ENCODE results near the gene RNF215. TPM values are rescaled to one million over a fixed set of nuclear protein-coding genes. Genes with fewer than 3 reads are reported as not detected.

Gene RNF215
- total and polyA plus RNA-seq, 2 of the 13 experiments (the other 11 are each of a cell fraction or from before 2014, with no cell fraction given): 5.3 to 6.1 TPM

- CTCF ChIA-PET (ENCODE audit: low intra/inter-chr PET ratio, low total read pairs): no interaction called here
- peaks cover 48 to 94% of the 10 kb centered on the region in 2 experiments for H3K36me3 ChIP-seq (replicated peaks in 1 of 2; ENCODE audit: control insufficient read depth in 1 of 2, insufficient read depth in 2 of 2, low read length in 2 of 2)
Observed at GRCh38 chr22:30344447-30345200, 42.6 kb downstream of the RNF215 start.

More at GRCh38 chr22:30344447-30345200, 42.6 kb downstream of the RNF215 start:
- TF ChIP-seq FOXP1 (IDR thresholded peaks at IDR 0.05): no peak
- no peak for TF ChIP-seq FOXP1 (CRISPR knock-in tag; IDR thresholded peaks at IDR 0.05)
- no peak for TF ChIP-seq ZBTB7B (CRISPR knock-in tag; IDR thresholded peaks at IDR 0.05)
- no peak for TF ChIP-seq FOXK1 (CRISPR knock-in tag; IDR thresholded peaks at IDR 0.05; ENCODE audit: borderline replicate concordance, low read depth)
- no peak for TF ChIP-seq SRSF1 (optimal IDR thresholded peaks at IDR 0.05; ENCODE audit: low read depth, low read length)
- no peak for TF ChIP-seq ZNF7 (CRISPR knock-in tag; IDR thresholded peaks at IDR 0.05)
- TF ChIP-seq NFATC3 (CRISPR knock-in tag; IDR thresholded peaks at IDR 0.05): no peak
- no peak for TF ChIP-seq TSC22D2 (CRISPR knock-in tag; IDR thresholded peaks at IDR 0.05; ENCODE audit: borderline replicate concordance)
- no peak for TF ChIP-seq THAP11 (CRISPR knock-in tag; IDR thresholded peaks at IDR 0.05)
- TF ChIP-seq CCAR2 (optimal IDR thresholded peaks at IDR 0.05; ENCODE audit: low read depth, low read length): no peak
- TF ChIP-seq RAD51 (IDR thresholded peaks at IDR 0.05; ENCODE audit: borderline replicate concordance): no peak
- no peak for TF ChIP-seq ZNF572 (CRISPR knock-in tag; IDR thresholded peaks at IDR 0.05)
- no peak for TF ChIP-seq PREB (CRISPR knock-in tag; IDR thresholded peaks at IDR 0.05)
- no peaks in the 10 kb centered on the region for H3K9me3 ChIP-seq (ENCODE audit: low read length)
- peaks cover 17% of the 10 kb centered on the region for H3K4me1 ChIP-seq (ENCODE audit: insufficient read depth, low read length)
- no peak overlapping the region for H2AFZ ChIP-seq (ENCODE audit: low read length)
- no peak overlapping the region for H3K4me3 ChIP-seq (replicated peaks in 1 of 3; ENCODE audit: insufficient read depth in 1 of 3, low read depth in 2 of 3, low read length in 3 of 3)
- FAIRE-seq (no peak), ATAC-seq (no peak), DNase-seq (ENCODE audit: low spot score) (no peak)
- in situ Hi-C loops (cut with HindIII; ENCODE audit: extremely low pct_ligation_motif_present, low pct_unique_long_range_greater_than_20kb) (no loop called here), intact Hi-C loops (cut with micrococcal nuclease; ENCODE audit: unreplicated experiment) (no loop called here)
- WGBS (ENCODE audit: low lambda C conversion rate): 96% methylated on average over 13 of the region's 13 CpGs
- BruUV-seq (replicated peaks): no TSS peak
- no peaks in the 10 kb centered on the region for H3K27me3 ChIP-seq (ENCODE audit: control insufficient read depth in 1 of 2, insufficient read depth in 2 of 2, low read length in 2 of 2)
- no peak overlapping the region for H3K27ac ChIP-seq (ENCODE audit: extremely low read length, insufficient read depth, low read length)
- POLR2A ChIA-PET: no interaction called here
- peaks cover 4% of the 10 kb centered on the region for H4K20me1 ChIP-seq (ENCODE audit: insufficient read depth, low read length)
- no peak overlapping the region for H3K4me2 ChIP-seq (ENCODE audit: low read depth, low read length)
- peaks cover 5% of the 10 kb centered on the region for H3K79me2 ChIP-seq (ENCODE audit: insufficient read depth, low read length)
- H3K9ac ChIP-seq (ENCODE audit: insufficient read depth, low read depth, low read length): no peak overlapping the region
